Fibroblast of skin of abdomen (primary cell): Measurements from ENCODE around the gene NT5C.

Experiments
- DNase-seq: peaks from one replicate; pipeline ENCODE4 v3.0.0-alpha.2; 2013

The NT5C gene

DNA sequence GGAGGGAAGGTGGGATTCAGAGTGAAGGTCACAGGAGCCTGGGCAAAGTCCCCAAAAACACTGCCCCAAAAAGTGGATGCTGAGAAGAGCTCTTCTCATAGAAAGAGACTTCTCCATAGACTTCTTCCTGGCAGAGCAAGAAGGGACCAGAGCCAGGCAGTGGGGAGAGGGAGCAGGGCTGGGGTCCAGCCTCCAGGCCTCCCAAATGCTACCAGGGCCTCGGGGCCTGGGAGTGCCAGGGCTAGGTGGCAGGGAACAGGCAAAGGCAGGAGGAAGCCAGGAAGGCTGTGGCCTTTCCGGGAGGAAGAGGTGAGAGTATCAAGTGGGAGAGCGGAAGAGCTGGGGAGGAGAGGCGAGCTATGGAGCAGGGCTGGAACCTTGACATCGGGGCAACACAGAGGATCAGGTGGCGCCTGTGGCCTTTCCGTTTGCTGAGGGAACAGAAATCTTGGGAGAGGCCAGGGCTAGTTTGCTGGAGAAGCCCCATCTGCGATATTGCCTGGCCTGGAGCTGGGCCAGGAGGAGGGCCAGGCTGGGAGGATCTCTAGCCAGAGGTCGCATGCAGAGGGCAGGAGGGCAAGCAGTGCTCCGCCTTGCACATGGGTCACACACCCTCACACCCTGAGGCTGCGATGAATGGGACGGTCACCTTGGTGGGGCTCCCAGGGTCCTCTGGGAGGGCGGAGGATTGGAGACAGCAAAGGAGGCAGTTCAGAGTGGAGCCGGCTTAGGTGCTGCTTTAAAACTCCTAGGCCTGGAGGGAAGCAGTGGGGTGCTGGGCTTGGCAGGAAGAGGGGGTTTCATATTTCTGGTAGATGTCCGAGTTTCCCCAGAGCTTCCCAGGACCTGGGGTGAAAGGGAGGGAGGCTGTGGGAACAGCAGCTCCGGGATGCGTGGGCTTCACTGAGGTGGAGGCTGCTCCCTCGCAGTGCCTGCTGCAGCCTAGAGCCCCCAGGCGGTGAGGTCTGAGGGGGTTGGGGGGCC, 40.4 kb downstream of the NT5C start:
- DNase-seq = no peak

DNA sequence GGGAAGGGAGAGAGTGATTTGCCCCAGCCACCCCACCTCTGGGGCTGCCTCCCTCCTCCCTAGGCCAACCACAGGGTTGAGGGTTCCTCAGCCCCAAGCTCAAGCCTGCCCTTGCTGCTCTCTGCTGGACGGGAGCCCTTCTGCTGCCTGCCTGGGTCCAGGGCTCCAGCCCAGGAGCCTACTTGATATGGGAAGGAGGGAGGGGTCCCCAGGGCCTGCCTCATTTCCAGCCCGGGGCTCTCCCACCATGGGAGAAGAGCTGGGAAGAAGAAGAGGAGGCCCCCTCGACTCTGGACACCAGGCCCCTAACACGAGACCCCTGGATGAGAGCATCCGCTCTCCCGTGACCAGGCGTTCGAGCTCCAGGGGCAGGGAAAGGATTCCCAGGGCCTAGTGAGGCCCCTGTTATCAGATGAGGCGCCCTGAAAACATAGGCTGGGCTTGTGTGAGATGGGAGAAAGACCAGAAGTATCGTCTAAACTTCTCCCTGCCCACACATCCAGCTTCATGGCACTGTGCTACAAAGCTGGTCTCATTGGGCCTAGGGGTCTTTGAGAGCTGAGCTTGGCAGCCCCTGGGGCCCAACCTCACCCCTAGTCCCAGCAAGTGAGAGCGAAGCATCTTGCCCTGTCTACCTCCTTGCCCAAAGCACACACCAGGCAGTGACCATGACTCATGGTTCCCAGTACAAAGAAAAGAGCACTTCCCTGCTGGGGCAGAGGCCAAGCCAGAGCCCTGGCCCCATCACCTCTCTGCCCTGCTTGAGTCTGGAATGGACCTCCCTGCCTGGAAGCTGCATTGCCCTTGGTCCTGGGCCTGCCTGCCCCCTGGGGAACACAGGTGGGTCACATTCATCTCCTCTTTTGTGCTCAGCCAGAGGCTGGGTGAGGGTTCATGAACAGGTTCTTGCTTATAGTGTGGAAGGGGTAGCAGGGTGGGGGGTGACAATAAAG, 42.8 kb downstream of the NT5C start:
- no peak for DNase-seq

GRCh38 chr17:75087558-75088453, 43.7 kb downstream of the NT5C start, which contains the start of gene SLC16A5:
Gene SLC16A5 (plus strand): TSS chr17:75087954. CDS start chr17:75093637, 5,683 bp downstream.
- DNase-seq = peak; percentile 80

DNA sequence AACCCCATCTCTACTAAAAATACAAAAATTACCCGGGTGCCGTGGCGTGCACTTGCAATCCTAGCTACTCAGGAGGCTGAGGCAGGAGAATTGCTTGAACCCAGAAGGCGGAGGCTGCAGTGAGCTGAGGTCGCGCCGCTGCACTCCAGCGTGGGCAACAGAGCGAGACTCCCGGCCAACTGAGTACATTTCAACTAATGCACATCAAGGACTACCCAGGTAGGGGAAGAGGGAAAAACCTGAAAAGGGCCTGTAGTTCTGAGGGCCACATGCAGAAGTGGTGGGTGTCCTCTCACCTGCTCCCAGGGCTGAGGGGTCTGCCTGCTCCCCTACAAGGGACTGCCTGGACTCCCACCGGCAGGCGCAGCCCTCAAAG, 44.4 kb downstream of the NT5C start:
- no peak for DNase-seq

GRCh38 chr17:75086496-75087181, 44.9 kb downstream of the NT5C start:
- no peak for DNase-seq

- DNase-seq = no peak
Measured at GRCh38 chr17:75084039-75084660, 47.4 kb downstream of the NT5C start.

DNA sequence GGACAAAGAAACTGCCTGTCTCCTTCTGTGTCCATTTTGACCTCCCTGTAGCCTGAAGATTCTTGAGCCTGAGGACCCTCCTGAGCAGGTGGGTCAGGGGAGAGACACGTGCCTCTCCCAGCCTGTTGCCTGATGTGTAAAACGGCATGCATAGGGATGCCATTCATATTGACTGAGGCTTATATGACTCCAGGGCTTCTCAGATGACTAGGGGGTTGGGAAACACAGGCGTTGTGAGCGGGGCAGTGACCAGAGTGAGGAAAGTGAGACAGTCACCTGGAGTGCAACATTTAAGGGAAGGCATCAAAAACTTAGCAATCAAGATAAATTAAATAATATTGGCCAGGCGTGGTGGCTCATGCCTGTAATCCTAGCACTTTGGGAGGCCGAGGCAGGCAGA, 48.9 kb downstream of the NT5C start:
- no peak for DNase-seq

- no peak for DNase-seq
Measured at GRCh38 chr17:75081611-75082540, 49.7 kb downstream of the NT5C start.
